ENCODE measurements around the gene PTPRO.

Gene PTPRO

GRCh38 chr12:15629761-15630160 lies 307.5 kb downstream of the PTPRO start:
- no peak for FAIRE-seq
- no peak for DNase-seq (ENCODE audit: extremely low spot score, insufficient read length, low read depth)

GRCh38 chr12:15631007-15631715 lies 308.9 kb downstream of the PTPRO start:
- no peak for DNase-seq (ENCODE audit: extremely low spot score, insufficient read length, low read depth)
- no peak for FAIRE-seq

- FAIRE-seq (no peak), DNase-seq (ENCODE audit: extremely low spot score, insufficient read length, low read depth) (no peak)
Measured at GRCh38 chr12:15632708-15633107, 310.4 kb downstream of the PTPRO start.

GRCh38 chr12:15633201-15633600 lies 310.9 kb downstream of the PTPRO start:
- FAIRE-seq (no peak), DNase-seq (ENCODE audit: extremely low spot score, insufficient read length, low read depth) (no peak)

- no peak for FAIRE-seq
- DNase-seq (ENCODE audit: extremely low spot score, insufficient read length, low read depth) = no peak
Measured at GRCh38 chr12:15634010-15634683, 311.8 kb downstream of the PTPRO start.

GRCh38 chr12:15636060-15636890 lies 314.0 kb downstream of the PTPRO start:
- DNase-seq (ENCODE audit: extremely low spot score, insufficient read length, low read depth) (no peak), FAIRE-seq (no peak)

GRCh38 chr12:15638231-15638630 lies 315.9 kb downstream of the PTPRO start:
- FAIRE-seq = no peak
- DNase-seq (ENCODE audit: extremely low spot score, insufficient read length, low read depth) = no peak

GRCh38 chr12:15644700-15645099 lies 322.4 kb downstream of the PTPRO start:
- FAIRE-seq (no peak), DNase-seq (ENCODE audit: extremely low spot score, insufficient read length, low read depth) (no peak)

- no peak for FAIRE-seq
- DNase-seq (ENCODE audit: extremely low spot score, insufficient read length, low read depth) = no peak
Measured at GRCh38 chr12:15646581-15646980, 324.3 kb downstream of the PTPRO start.

All from GM18507 (cell line).